ENCODE results near the gene SNN.

SNN gene

GRCh38 chr16:11629071-11630030 is 38.9 kb upstream of the SNN start:
- Mint-ChIP-seq H3K4me1 (peaks cover 47% of the 10 kb centered on the region), H3K27me3 (peaks cover 19% of the 10 kb centered on the region), H3K36me3 (no peaks in the 10 kb centered on the region), H3K27ac (peak overlapping the region; percentile 19), H3K4me3 (no peak overlapping the region), H3K9me3 (no peaks in the 10 kb centered on the region)
- CTCF ChIA-PET: interaction anchor here (0.6 to 1.2 kb wide), 4 partner anchors 48 to 439 kb away, joined by 3 to 6 read pairs (median 3); no protein-coding TSS in a partner anchor
- DNase-seq: no peak

GRCh38 chr16:11630046-11630767 is 38.0 kb upstream of the SNN start:
- CTCF ChIA-PET: interaction anchor here (0.6 to 1.6 kb wide), 7 partner anchors 11 to 439 kb away, joined by 3 to 9 read pairs (median 4); no protein-coding TSS in a partner anchor
- H3K4me1 Mint-ChIP-seq: peaks cover 38% of the 10 kb centered on the region
- no peak for DNase-seq
- peaks cover 21% of the 10 kb centered on the region for H3K27me3 Mint-ChIP-seq
- no peaks in the 10 kb centered on the region for H3K9me3 Mint-ChIP-seq
- no peaks in the 10 kb centered on the region for H3K36me3 Mint-ChIP-seq
- no peak overlapping the region for H3K4me3 Mint-ChIP-seq
- H3K27ac Mint-ChIP-seq: no peak overlapping the region

- CTCF ChIA-PET: interaction anchor here (0.7 to 1.6 kb wide), 3 partner anchors 11 to 98 kb away, joined by 4 to 9 read pairs (median 5); no protein-coding TSS in a partner anchor
- Mint-ChIP-seq H3K36me3 (no peaks in the 10 kb centered on the region), H3K9me3 (no peaks in the 10 kb centered on the region), H3K27ac (no peak overlapping the region), H3K4me1 (peaks cover 33% of the 10 kb centered on the region), H3K4me3 (no peak overlapping the region), H3K27me3 (peaks cover 26% of the 10 kb centered on the region)
- no peak for DNase-seq
Observed at GRCh38 chr16:11630768-11631056, 37.5 kb upstream of the SNN start.

GRCh38 chr16:11631214-11631613 is 37.0 kb upstream of the SNN start:
- CTCF ChIA-PET: interaction anchor here (1.4 to 1.6 kb wide), 2 partner anchors 10 to 99 kb away, joined by 4 to 9 read pairs; no protein-coding TSS in a partner anchor
- peaks cover 30% of the 10 kb centered on the region for H3K4me1 Mint-ChIP-seq
- no peaks in the 10 kb centered on the region for H3K9me3 Mint-ChIP-seq
- H3K27me3 Mint-ChIP-seq: peaks cover 31% of the 10 kb centered on the region
- no peaks in the 10 kb centered on the region for H3K36me3 Mint-ChIP-seq
- DNase-seq: no peak
- no peak overlapping the region for H3K27ac Mint-ChIP-seq
- H3K4me3 Mint-ChIP-seq: no peak overlapping the region

- Mint-ChIP-seq H3K4me1 (peaks cover 30% of the 10 kb centered on the region), H3K27ac (no peak overlapping the region), H3K4me3 (no peak overlapping the region), H3K36me3 (no peaks in the 10 kb centered on the region), H3K27me3 (peaks cover 37% of the 10 kb centered on the region), H3K9me3 (no peaks in the 10 kb centered on the region)
- CTCF ChIA-PET: no interaction called here
- no peak for DNase-seq
Observed at GRCh38 chr16:11632455-11632939, 35.8 kb upstream of the SNN start.

- no peak overlapping the region for H3K4me3 Mint-ChIP-seq
- peaks cover 27% of the 10 kb centered on the region for H3K4me1 Mint-ChIP-seq
- H3K27me3 Mint-ChIP-seq: peaks cover 37% of the 10 kb centered on the region
- CTCF ChIA-PET: no interaction called here
- no peak overlapping the region for H3K27ac Mint-ChIP-seq
- no peaks in the 10 kb centered on the region for H3K9me3 Mint-ChIP-seq
- H3K36me3 Mint-ChIP-seq: no peaks in the 10 kb centered on the region
- no peak for DNase-seq
Observed at GRCh38 chr16:11633113-11633512, 35.1 kb upstream of the SNN start.

- Mint-ChIP-seq H3K4me1 (peaks cover 20% of the 10 kb centered on the region), H3K9me3 (no peaks in the 10 kb centered on the region), H3K36me3 (no peaks in the 10 kb centered on the region), H3K27ac (no peak overlapping the region), H3K27me3 (peaks cover 37% of the 10 kb centered on the region), H3K4me3 (no peak overlapping the region)
- DNase-seq: no peak
- CTCF ChIA-PET: interaction anchor here (1.2 kb wide), 1 partner anchor 102 kb away, joined by 5 read pairs; no protein-coding TSS in a partner anchor
Observed at GRCh38 chr16:11634312-11634711, 33.9 kb upstream of the SNN start.

GRCh38 chr16:11635113-11635652 is 33.1 kb upstream of the SNN start:
- peaks cover 14% of the 10 kb centered on the region for H3K4me1 Mint-ChIP-seq
- no peak for DNase-seq
- CTCF ChIA-PET: interaction anchor here (1.2 kb wide), 1 partner anchor 103 kb away, joined by 5 read pairs; no protein-coding TSS in a partner anchor
- no peak overlapping the region for H3K4me3 Mint-ChIP-seq
- H3K36me3 Mint-ChIP-seq: no peaks in the 10 kb centered on the region
- peaks cover 39% of the 10 kb centered on the region for H3K27me3 Mint-ChIP-seq
- H3K27ac Mint-ChIP-seq: no peak overlapping the region
- no peaks in the 10 kb centered on the region for H3K9me3 Mint-ChIP-seq

GRCh38 chr16:11635679-11636171 is 32.5 kb upstream of the SNN start:
- Mint-ChIP-seq H3K9me3 (no peaks in the 10 kb centered on the region), H3K27ac (no peak overlapping the region), H3K4me3 (no peak overlapping the region), H3K36me3 (no peaks in the 10 kb centered on the region), H3K4me1 (peaks cover 14% of the 10 kb centered on the region), H3K27me3 (peaks cover 42% of the 10 kb centered on the region)
- CTCF ChIA-PET: interaction anchor here (1.2 kb wide), 1 partner anchor 103 kb away, joined by 5 read pairs; no protein-coding TSS in a partner anchor
- DNase-seq: no peak

GRCh38 chr16:11636172-11636721 is 32.0 kb upstream of the SNN start:
- no peak overlapping the region for H3K4me3 Mint-ChIP-seq
- peaks cover 13% of the 10 kb centered on the region for H3K4me1 Mint-ChIP-seq
- peaks cover 44% of the 10 kb centered on the region for H3K27me3 Mint-ChIP-seq

GRCh38 chr16:11637320-11637719 is 30.9 kb upstream of the SNN start:
- no peaks in the 10 kb centered on the region for H3K9me3 Mint-ChIP-seq
- no peak overlapping the region for H3K4me3 Mint-ChIP-seq
- DNase-seq: no peak
- no peak overlapping the region for H3K27ac Mint-ChIP-seq
- CTCF ChIA-PET: interaction anchor here (1.5 kb wide), 1 partner anchor 105 kb away, joined by 5 read pairs; no protein-coding TSS in a partner anchor
- H3K27me3 Mint-ChIP-seq: peaks cover 35% of the 10 kb centered on the region
- peaks cover 17% of the 10 kb centered on the region for H3K4me1 Mint-ChIP-seq
- H3K36me3 Mint-ChIP-seq: no peaks in the 10 kb centered on the region

More at GRCh38 chr16:11636172-11636721, 32.0 kb upstream of the SNN start:
- CTCF ChIA-PET: no interaction called here
- Mint-ChIP-seq H3K36me3 (no peaks in the 10 kb centered on the region), H3K9me3 (no peaks in the 10 kb centered on the region), H3K27ac (no peak overlapping the region)
- DNase-seq: no peak

- no peak for DNase-seq
- Mint-ChIP-seq H3K9me3 (no peaks in the 10 kb centered on the region), H3K4me3 (no peak overlapping the region), H3K27ac (no peak overlapping the region), H3K27me3 (peaks cover 33% of the 10 kb centered on the region), H3K36me3 (no peaks in the 10 kb centered on the region), H3K4me1 (peaks cover 20% of the 10 kb centered on the region)
- CTCF ChIA-PET: interaction anchor here (0.6 to 1.5 kb wide), 2 partner anchors 36 to 106 kb away, joined by 3 to 5 read pairs; no protein-coding TSS in a partner anchor
Observed at GRCh38 chr16:11638140-11638539, 30.1 kb upstream of the SNN start.

- Mint-ChIP-seq H3K27ac (no peak overlapping the region), H3K9me3 (no peaks in the 10 kb centered on the region), H3K4me3 (no peak overlapping the region), H3K4me1 (peaks cover 20% of the 10 kb centered on the region), H3K27me3 (peaks cover 43% of the 10 kb centered on the region), H3K36me3 (no peaks in the 10 kb centered on the region)
- no peak for DNase-seq
- CTCF ChIA-PET: interaction anchor here (1.5 to 6.8 kb wide), 2 partner anchors 106 to 107 kb away, joined by 5 to 106 read pairs; no protein-coding TSS in a partner anchor
Observed at GRCh38 chr16:11639008-11639562, 29.2 kb upstream of the SNN start.

Data from activated naive CD4-positive, alpha-beta T cell treated with anti-CD3 and anti-CD28 coated beads, Interleukin-2, amount 10 ng/mL, durations not matched to agents 7 days and 5 days (primary cell).